ENCODE results near the gene CSTB.

Gene CSTB

GRCh38 chr21:43785134-43785533 is 9.0 kb upstream of the CSTB start:
- H3K27ac ChIP-seq, result no peak overlapping the region
- TF ChIP-seq CTCF (conservative IDR thresholded peaks at IDR 0.05), result no peak

GRCh38 chr21:43783098-43783700 is 7.1 kb upstream of the CSTB start:
- no peak overlapping the region for H3K27ac ChIP-seq
- TF ChIP-seq CTCF (conservative IDR thresholded peaks at IDR 0.05), result no peak

- TF ChIP-seq CTCF (conservative IDR thresholded peaks at IDR 0.05), result no peak
- H3K27ac ChIP-seq, result no peak overlapping the region
These were observed 6.5 kb upstream of the CSTB start for GRCh38 chr21:43782431-43783097.

- TF ChIP-seq CTCF (conservative IDR thresholded peaks at IDR 0.05), result no peak
- no peak overlapping the region for H3K27ac ChIP-seq
These were observed 5.7 kb upstream of the CSTB start for GRCh38 chr21:43781846-43782245.

- TF ChIP-seq CTCF (conservative IDR thresholded peaks at IDR 0.05), result no peak
- no peak overlapping the region for H3K27ac ChIP-seq
These were observed 3.6 kb upstream of the CSTB start for GRCh38 chr21:43779660-43780059.

GRCh38 chr21:43778469-43779335 is 2.6 kb upstream of the CSTB start:
- no peak overlapping the region for H3K27ac ChIP-seq
- TF ChIP-seq CTCF (conservative IDR thresholded peaks at IDR 0.05), result no peak

- no peak overlapping the region for H3K27ac ChIP-seq
- TF ChIP-seq CTCF (conservative IDR thresholded peaks at IDR 0.05), result no peak
These were observed 1.8 kb upstream of the CSTB start for GRCh38 chr21:43777953-43778352.

Measured in VCaP (cell line).